ENCODE results near the gene CYTH2. TPM values are rescaled to one million over a fixed set of nuclear protein-coding genes. Genes with fewer than 3 reads are reported as not detected.

Gene CYTH2
- total RNA-seq, 1 donor from 2014 or later = 67.1 TPM

GRCh38 chr19:48497728-48498594 is 28.8 kb downstream of the CYTH2 start:
- Histone ChIP-seq H3K9ac (ENCODE audit: low read length) (no peak overlapping the region), H3K27ac (ENCODE audit: low read depth, low read length) (no peak overlapping the region), H3K4me2 (ENCODE audit: low read length) (no peak overlapping the region), H2AFZ (ENCODE audit: low read depth, low read length) (no peak overlapping the region), H4K20me1 (ENCODE audit: insufficient read depth, low read length) (no peaks in the 10 kb centered on the region), H3K4me1 (ENCODE audit: insufficient read depth, low read length) (no peaks in the 10 kb centered on the region), H3K79me2 (ENCODE audit: insufficient read depth, low read length) (no peaks in the 10 kb centered on the region), H3K27me3 (ENCODE audit: insufficient read depth, low read length) (peaks cover 12% of the 10 kb centered on the region), H3K4me3 (ENCODE audit: insufficient read depth, low read depth, low read length) (no peak overlapping the region), H3K36me3 (ENCODE audit: insufficient read depth, low read length) (no peaks in the 10 kb centered on the region), H3K9me3 (ENCODE audit: insufficient read depth, low read depth, low read length) (no peaks in the 10 kb centered on the region)
- peaks cover 4% of the 10 kb centered on the region for H3K4me1 Mint-ChIP-seq (ENCODE audit: low read depth, unreplicated experiment)
- peaks cover 4% of the 10 kb centered on the region for H3K36me3 Mint-ChIP-seq (ENCODE audit: low read depth, unreplicated experiment)
- H3K27me3 Mint-ChIP-seq (ENCODE audit: low read depth, unreplicated experiment) = peaks cover 12% of the 10 kb centered on the region
- FAIRE-seq (no peak), DNase-seq (ENCODE audit: low read depth) (no peak)
- peak; percentile 64 for TF ChIP-seq EZH2 (IDR thresholded peaks at IDR 0.05; ENCODE audit: insufficient read depth, low read length)
- no peak for TF ChIP-seq CTCF (IDR thresholded peaks at IDR 0.05; ENCODE audit: insufficient read depth, low read depth, low read length)
- no peaks in the 10 kb centered on the region for H3K9me3 Mint-ChIP-seq (ENCODE audit: unreplicated experiment)
- no peak overlapping the region for H3K4me3 Mint-ChIP-seq (ENCODE audit: unreplicated experiment)
- H3K27ac Mint-ChIP-seq (ENCODE audit: unreplicated experiment) = no peak overlapping the region

- H3K79me2 ChIP-seq (ENCODE audit: insufficient read depth, low read length) = no peaks in the 10 kb centered on the region
- peaks cover 4% of the 10 kb centered on the region for H3K4me1 Mint-ChIP-seq (ENCODE audit: low read depth, unreplicated experiment)
- H3K4me3 ChIP-seq (ENCODE audit: insufficient read depth, low read depth, low read length) = no peak overlapping the region
- H3K4me3 Mint-ChIP-seq (ENCODE audit: unreplicated experiment) = no peak overlapping the region
- H3K9me3 ChIP-seq (ENCODE audit: insufficient read depth, low read depth, low read length) = no peaks in the 10 kb centered on the region
- peaks cover 12% of the 10 kb centered on the region for H3K27me3 ChIP-seq (ENCODE audit: insufficient read depth, low read length)
- no peak overlapping the region for H3K27ac ChIP-seq (ENCODE audit: low read depth, low read length)
- H3K9ac ChIP-seq (ENCODE audit: low read length) = no peak overlapping the region
- H3K36me3 ChIP-seq (ENCODE audit: insufficient read depth, low read length) = no peaks in the 10 kb centered on the region
- FAIRE-seq (no peak), DNase-seq (ENCODE audit: low read depth) (no peak)
- H3K4me2 ChIP-seq (ENCODE audit: low read length) = no peak overlapping the region
- no peaks in the 10 kb centered on the region for H3K9me3 Mint-ChIP-seq (ENCODE audit: unreplicated experiment)
- peaks cover 17% of the 10 kb centered on the region for H3K27me3 Mint-ChIP-seq (ENCODE audit: low read depth, unreplicated experiment)
- H4K20me1 ChIP-seq (ENCODE audit: insufficient read depth, low read length) = no peaks in the 10 kb centered on the region
- no peak for TF ChIP-seq EZH2 (IDR thresholded peaks at IDR 0.05; ENCODE audit: insufficient read depth, low read length)
- no peak for TF ChIP-seq CTCF (IDR thresholded peaks at IDR 0.05; ENCODE audit: insufficient read depth, low read depth, low read length)
- no peaks in the 10 kb centered on the region for H3K4me1 ChIP-seq (ENCODE audit: insufficient read depth, low read length)
- no peak overlapping the region for H3K27ac Mint-ChIP-seq (ENCODE audit: unreplicated experiment)
- peaks cover 4% of the 10 kb centered on the region for H3K36me3 Mint-ChIP-seq (ENCODE audit: low read depth, unreplicated experiment)
- H2AFZ ChIP-seq (ENCODE audit: low read depth, low read length) = no peak overlapping the region
Measured at GRCh38 chr19:48498595-48499311, 29.6 kb downstream of the CYTH2 start.

All from astrocyte (in vitro differentiated cells and primary cell).